ENCODE measurements around the gene SLC25A47.
"Not testable (repeated sequence)": the region's sequence is repeated elsewhere in the genome, so short reads cannot be mapped to it uniquely, and the experiment has no call there.

SLC25A47 gene

GRCh38 chr14:100323121-100323941 lies at the start of gene SLC25A47:
SLC25A47 (plus strand) TSS chr14:100323339; CDS start chr14:100323415, 76 bp downstream.
- DNase-seq = no peak

- DNase-seq = no peak
Observed at GRCh38 chr14:100274250-100274649, 48.9 kb upstream of the SLC25A47 start.

GRCh38 chr14:100275214-100275613 lies 47.9 kb upstream of the SLC25A47 start:
- no peak for DNase-seq

GRCh38 chr14:100278702-100279101 lies 44.4 kb upstream of the SLC25A47 start:
- no peak for DNase-seq

GRCh38 chr14:100279133-100279532 lies 44.0 kb upstream of the SLC25A47 start:
- no peak for DNase-seq

- DNase-seq = no peak
Observed at GRCh38 chr14:100279563-100279962, 43.6 kb upstream of the SLC25A47 start.

- DNase-seq = no peak
Observed at GRCh38 chr14:100281286-100282082, 41.7 kb upstream of the SLC25A47 start.

GRCh38 chr14:100282083-100282350 lies 41.1 kb upstream of the SLC25A47 start:
- DNase-seq = no peak

- DNase-seq = no peak
Observed at GRCh38 chr14:100282766-100283419, 40.2 kb upstream of the SLC25A47 start.

GRCh38 chr14:100283436-100283835 lies 39.7 kb upstream of the SLC25A47 start:
- not testable (repeated sequence) for DNase-seq

- no peak for DNase-seq
Observed at GRCh38 chr14:100283984-100284881, 38.9 kb upstream of the SLC25A47 start.

GRCh38 chr14:100285021-100285912 lies 37.9 kb upstream of the SLC25A47 start:
- no peak for DNase-seq

GRCh38 chr14:100285913-100286400 lies 37.2 kb upstream of the SLC25A47 start:
- no peak for DNase-seq

- no peak for DNase-seq
Observed at GRCh38 chr14:100286484-100287191, 36.5 kb upstream of the SLC25A47 start.

GRCh38 chr14:100287202-100287997 lies 35.7 kb upstream of the SLC25A47 start:
- DNase-seq = no peak

- DNase-seq = not testable (repeated sequence)
Observed at GRCh38 chr14:100287998-100288295, 35.2 kb upstream of the SLC25A47 start.

- no peak for DNase-seq
Observed at GRCh38 chr14:100288382-100289185, 34.6 kb upstream of the SLC25A47 start.

GRCh38 chr14:100289916-100290606 lies 33.1 kb upstream of the SLC25A47 start:
- DNase-seq = no peak
